Measurements from ENCODE around the gene STX2.
"Not testable (repeated sequence)": the region's sequence is repeated elsewhere in the genome, so short reads cannot be mapped to it uniquely, and the experiment has no call there.

STX2 gene

DNA sequence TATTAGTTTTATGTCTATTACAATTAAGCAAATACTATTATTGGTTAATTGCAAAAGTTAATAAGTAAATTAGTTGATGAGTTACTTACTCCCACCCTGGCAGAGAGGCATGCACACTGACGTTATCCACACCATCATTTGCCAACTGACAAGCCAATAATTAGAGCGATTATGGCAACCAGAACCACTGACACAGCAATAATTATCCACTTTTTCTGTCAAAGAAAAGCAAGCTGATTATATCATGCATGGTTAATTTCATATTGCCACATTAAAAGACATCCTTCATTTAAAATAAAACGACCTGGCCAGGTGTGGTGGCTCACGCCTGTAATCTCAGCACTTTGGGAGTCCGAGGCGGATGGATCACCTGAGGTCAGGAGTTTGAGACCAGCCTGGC is 43.1 kb downstream of the STX2 start:
- DNase-seq: no peak

DNA sequence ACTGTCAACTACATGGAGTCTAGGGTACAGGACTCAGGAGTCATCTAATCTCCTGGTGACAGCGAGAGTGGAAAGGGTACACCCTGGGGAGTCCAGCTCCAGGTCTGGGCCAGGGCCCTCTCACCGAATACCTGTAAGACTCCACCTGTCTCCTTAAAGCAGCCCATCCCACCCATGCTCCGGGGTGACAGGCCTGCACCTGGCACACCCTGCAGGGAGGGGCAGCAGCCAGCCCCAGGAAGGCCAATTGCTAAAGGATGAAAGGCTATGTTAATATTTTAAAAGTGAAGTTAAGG is 45.5 kb downstream of the STX2 start:
- DNase-seq: no peak

DNA sequence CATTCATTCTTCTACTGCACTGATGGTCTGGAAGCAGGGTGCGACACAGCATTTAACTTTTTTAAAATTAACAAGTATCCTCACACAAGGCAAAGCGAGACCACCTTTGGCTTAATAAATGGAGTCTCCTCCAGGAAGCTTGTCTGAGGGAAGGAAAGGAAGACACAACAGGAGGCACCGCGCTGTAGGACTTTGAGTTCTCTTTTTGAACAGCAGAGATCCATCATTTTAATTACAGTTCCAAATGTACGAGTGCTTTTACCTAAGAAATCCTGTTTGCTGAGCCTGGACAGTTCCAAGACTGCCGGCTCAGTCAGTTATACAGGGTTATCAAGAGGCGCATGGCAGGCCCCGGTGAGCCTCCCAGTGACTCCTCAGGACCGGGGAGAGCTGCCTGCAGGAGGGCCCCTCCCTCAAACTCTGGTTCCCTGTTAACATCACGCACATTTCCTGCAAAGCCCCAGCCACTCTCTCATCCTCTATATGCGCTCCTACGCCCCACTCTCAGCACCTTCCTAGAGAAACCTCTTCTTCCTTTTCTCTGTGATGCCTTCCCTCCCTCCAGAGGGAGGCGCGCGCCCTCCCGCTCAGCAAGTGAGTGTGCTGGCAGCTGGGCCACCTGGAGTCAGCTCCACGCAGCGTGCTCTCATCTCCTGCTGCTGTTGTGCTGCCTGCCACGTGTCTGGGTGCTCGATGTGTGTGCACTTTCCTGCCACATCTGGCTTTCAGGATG is 46.1 kb downstream of the STX2 start:
- DNase-seq: peak; percentile 52

DNA sequence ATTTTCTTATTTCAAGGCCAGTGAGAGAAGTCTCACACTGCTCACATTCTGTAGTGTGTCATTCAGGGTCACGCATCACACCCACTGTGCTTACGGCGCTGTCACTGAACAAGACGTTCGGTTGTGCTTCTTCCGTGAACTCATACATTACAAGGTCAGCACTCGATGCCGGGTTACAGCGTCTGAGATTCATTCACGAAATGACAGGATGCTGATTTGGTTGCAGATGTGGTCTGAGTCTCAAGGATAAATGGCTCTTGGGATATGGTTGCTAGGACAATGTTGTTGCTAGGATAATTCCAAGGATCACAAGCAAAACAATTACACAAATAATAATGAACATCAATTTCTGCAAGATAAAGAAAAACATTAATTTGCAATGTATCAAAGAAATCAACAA is 47.4 kb downstream of the STX2 start:
- peak; percentile 87 for DNase-seq

DNA sequence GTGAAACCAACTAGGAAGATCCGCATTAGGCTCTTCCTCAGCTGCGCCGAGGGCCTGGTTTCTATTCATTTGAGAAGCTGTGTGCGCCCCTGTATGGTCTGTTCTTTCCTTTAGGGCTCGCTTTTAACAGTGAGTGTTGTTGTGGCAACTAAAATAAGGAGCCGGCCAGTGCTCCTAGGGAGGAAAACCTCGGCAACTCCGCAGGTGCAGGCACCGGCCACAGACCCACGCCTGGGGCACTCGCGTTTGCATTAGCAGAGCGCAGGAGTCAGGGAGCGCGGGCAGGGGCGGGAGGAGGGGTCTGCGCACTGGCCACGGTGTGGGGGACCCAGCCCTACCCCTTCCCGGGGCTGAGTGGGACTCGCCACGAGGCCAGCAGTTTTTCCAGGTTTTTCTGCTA is 50.5 kb downstream of the STX2 start:
- no peak for DNase-seq

DNA sequence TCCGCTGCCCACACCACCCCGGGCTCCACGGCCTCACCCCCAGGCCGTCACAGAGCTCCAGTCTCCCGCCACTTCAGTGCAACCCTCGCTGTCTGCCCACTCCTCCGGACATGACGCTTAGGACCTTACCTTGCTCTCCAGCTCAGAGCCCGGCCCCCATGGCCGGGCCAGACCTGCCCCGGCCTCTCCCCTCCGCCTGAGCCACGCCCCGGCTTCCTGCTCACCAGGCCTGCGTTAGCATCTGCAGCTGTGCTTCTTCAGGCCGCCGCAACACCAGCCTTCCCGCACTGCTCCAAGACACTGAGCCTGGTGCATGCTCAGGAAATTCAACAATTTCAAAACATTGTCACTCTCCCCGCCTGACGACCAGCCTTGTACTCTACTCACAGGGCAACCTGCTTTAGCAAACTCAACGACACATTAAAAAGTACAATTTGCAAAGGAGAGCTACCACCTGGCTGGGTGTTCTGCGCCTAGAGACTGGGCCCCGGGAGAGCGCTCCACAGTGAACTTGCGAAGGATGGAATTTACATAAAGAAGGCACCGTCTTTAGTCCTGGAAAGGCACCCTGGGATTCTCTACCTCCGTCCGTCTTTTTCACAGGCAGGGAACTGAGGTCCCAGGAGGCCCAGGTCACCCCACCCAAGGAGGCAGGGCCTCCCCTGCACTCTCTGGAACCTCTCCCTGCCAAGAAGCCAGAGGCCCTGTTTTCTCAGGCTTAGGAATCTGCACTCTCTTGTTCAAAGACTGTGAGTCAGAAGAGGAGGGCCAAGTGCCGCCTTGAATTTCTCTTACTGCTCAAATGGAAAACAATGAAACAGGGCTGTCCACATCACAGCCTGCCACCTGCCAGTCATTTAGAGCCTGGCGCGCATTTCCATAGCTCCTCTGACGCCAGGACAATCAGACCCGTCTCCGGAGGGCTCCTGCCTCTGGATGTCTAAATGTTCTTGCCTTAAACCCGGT is 51.3 kb downstream of the STX2 start:
- DNase-seq: no peak

DNA sequence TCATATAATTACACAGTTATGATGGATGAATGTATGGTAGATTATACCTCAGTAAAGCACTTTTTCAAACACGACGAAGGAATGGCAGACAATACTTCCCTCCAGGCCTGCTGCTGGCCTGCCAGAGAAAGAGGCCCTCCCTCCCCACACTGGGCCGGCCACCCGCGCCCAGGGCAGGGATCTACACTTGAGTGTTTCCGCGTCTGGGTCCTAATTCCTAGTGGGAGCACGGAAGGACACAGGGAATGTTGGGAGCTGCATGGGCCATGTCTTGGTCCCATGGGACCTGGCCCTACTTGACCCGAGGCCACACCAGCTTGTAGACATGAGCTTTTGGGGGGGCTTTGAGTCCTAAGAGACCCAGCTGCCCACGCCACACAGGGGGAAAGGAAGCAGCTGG is 52.0 kb downstream of the STX2 start:
- DNase-seq: no peak

DNA sequence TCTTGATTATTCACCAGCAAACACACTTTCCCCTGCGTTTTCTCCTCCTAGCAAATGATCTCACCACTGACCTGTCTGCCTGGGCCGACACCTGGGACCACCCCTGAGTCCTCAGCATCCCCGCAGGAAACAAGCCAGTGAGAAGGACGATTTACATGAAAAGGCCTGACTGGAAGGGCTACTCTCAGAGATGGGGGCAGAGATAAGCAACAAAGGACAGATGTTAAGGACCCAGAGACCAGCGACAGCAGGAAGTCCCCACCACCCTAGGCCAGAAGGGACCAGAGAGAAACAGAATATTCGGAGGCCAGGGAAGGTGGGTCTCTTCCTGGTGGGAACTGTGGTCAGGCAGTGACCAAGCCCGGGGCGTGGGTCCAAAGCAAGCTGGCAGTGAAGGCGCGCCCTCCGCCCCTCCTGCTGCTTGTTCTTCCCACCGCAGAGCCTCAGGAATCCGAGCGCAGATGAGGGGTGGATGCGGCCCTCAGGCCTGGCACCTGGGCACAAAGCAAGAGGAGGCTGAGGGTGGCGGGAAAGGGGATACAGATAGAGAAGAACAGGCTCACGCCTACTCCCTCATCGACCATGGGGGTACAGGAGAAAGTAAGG is 55.8 kb downstream of the STX2 start:
- no peak for DNase-seq

DNA sequence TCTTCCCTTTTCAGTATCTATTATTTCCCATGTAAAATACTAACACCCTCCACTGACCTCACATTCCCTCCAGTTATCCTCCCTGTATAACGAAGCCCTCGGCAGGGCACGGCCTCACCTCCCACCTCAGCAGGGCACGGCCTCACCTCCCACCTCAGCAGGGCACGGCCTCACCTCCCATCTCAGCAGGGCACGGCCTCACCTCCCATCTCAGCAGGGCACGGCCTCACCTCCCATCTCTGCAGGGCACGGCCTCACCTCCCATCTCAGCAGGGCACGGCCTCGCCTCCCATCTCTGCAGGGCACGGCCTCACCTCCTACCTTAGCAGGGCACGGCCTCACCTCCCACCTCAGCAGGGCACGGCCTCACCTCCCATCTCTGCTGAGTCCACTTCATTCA is 56.8 kb downstream of the STX2 start:
- not testable (repeated sequence) for DNase-seq

DNA sequence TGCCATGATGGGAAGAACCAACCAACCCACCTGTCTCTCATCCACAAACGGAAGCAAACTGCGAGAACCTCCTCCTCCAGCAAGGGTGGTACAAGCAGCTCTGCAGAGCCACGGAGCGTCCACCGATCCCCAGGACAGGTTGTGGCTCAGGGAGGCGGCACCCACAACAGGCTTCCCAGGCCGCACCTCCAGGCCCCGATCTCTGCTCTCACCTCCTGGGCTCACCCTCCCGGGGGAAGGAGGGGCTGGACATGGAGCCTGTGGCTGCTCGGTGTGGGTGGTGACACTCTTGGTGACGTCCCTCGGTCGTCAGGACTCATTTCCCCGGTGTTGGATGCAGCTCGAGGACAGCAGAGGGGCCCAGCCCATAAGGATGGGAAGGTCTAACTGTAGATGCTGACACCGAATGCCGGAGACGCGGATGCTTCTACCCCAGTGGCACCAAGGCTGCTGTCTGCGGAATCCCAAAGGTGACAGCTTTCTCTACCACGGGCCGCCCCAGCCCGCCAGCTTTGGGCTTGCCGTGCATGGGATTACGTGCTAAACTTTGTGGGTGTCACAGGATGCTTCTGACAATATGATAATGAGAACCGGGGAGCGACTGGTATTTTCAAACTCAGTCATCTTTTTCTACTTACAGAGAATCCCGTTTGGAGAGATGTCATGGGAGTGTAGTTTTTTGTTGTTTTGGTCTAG is 58.0 kb downstream of the STX2 start:
- DNase-seq: no peak

DNA sequence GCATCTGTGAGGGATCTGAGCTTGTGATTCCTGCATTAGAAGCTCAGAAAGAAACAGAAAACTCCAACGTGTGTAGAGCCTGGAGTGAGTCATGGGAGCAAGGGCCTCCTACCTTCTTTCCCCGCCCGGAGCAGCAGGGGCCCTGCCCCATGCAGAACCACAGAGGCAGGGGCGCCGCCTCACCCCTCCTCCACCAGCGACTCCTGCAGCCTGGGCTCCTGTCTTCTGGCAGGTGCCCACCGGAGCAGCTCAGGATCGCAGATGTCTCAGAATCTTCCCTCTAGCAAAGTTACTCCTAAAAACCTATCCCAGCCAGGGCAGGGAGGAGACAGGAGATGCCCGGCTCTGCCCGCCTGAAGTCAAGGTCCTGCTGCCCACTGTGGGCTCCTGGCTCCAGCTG is 58.7 kb downstream of the STX2 start:
- no peak for DNase-seq

DNA sequence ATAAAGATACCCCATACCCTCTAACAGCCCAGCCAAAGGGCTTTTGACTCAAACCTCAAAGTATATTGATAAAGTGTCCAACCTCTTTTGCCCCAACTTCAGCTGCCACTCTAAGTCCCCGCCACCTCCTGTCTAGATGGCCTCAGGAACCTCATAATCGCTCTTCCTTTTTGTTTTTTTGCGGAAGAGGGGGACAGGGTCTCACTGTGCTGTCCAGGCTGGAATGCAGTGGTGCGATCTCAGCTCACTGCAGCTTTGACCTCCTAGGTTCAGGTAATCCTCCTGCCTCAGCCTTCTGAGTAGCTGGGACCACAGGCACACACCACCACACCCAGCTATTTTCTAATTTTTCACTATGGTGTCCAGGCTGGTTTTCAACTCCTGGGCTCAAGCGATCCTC is 60.3 kb downstream of the STX2 start:
- no peak for DNase-seq

DNA sequence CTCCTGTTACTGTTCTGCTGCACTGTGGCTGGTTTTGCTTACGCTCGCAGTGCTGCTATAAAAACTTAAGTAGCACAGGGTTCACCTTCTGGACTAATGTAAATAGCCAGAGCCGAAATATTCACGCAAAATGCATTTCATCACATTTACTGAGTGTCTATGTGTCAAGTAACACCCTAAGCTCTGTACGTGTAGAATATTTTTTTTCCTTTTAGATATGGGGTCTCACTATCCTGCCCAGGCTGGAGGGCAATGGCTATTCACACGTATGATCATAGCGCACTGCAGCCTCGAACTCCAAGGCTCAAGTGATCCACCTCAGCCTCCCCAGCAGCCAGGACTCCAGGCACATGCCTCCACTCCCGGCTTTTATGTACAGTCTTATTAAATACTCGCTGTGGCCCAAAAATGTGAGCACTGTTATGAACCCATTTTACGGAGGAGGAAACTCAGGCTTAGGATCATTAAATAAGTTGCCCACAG is 62.2 kb downstream of the STX2 start:
- DNase-seq: no peak

DNA sequence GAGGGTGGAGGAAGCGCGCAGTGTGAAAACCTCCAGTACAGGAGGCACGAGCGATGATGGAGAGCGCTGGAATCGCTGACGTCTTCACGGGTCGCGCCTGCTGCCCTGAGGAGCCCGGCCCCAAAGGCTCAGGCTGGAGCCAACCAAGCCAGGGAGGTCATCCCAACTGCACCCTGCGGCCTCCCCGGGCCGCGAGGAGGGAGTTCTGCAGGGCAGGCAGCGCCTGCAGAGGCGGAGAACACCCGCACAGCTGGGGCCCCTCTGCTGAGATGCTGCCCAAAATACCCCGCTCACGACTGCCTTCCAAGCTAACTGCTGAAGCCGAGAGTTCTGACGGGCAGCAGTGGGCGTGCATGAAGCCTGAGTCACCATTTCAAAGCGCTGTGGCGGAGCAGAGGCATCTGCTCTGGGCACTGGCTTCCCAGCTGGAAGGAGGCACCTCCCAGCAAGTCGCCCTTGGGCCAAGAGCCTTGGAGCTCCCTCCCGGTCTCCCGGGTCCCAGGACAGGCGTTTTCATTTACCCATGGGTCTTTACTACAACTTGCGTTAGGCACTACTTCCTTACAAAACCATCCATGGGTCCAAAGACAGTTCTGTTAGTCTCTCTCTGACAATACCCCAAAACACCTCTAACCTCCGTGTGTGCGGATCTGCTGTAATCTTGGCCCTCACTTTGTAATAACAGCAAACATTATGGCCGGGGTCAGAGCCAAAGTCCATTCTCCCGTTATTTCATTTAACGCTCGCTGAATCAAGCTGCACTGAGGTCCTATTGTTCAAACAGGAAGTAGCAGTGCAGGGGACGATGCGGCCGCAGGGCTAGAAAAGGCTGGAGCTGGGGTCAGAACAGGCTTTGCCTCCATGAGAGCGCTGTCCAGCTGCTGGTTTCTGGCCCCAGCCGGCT is 62.8 kb downstream of the STX2 start:
- peak; percentile 75 for DNase-seq

DNA sequence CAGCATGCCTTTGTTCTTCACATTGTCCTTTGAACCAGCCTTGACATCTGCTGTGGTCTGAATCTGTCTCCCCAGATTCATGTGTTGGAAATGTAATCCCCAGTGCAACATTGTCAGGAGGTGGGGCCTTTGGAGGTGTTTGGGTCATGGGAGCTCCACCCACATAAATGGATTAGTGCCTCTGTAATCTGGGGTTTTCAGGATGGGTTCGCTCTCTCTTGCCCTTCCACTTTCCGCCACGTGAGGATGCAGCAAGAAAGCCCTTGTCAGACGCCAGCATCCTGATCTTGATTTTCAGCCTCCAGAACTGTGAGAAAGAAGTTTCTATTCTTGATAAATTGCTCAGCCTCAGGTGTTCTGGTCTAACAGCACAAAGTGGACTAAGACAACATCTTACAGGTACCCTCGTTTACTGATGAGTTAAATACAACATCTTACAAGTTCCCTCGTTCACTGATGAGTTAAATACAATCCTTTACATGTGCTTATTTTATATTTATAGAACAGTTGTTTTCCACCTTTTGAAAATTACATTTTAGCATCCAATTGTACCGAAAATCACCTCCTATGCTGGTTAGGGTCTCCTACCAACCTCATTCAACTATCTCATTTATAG is 68.5 kb downstream of the STX2 start:
- DNase-seq: no peak

DNA sequence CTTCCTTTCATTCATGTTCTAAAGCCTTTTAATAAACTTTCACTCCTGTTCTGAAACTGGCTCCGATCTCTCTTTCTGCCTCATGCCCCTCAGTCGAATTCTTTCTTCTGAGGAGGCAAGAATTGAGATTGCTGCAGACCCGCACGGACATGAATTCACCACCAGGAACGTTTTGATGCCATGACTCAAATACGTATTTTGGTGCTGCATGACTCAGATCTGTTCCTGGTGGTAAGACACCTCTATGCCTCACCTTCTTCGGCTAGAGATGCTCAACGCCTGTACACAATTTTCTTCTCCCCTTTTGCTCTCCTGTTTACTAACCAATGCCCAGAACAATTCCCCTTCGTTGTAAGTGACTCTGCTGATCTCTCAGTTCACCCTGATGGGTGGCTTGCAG is 70.9 kb downstream of the STX2 start:
- DNase-seq: no peak

DNA sequence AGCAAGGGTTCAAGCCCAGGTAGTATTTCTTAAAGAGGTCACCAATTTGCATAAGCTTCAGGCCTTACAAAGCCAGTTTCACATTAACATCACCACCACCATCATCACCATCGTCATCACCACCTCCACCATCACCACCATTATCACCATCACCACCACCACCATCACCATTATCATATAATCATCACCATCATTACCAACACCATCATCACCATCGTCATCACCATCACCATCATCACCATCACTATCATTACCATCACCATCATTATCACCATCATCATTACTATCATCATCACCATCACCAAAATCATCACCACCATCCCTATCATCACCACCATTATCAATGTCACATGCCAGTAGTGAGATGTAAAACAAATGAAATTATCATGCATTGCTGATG is 72.6 kb downstream of the STX2 start:
- DNase-seq: no peak

DNA sequence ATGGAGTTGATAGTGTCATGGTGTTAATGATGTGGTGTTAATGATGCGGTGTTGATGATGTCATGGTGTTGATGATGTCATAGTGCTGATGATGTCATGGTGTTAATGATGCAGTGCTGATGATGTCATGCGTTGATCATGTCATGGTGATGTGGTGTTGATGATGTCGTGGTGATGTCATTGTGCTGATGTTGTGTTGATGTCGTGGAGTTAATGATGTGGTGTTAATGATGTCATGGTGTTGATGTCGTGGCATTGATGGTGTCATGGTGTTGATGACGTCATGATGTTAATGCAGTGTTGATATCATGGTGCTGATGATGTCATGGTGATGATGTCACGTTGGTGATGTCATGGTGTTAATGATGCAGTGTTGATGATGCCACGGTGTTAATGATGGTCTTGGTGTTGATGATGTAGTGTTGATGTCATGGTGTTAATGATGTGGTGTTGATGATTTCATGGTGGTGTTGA is 73.8 kb downstream of the STX2 start:
- DNase-seq: no peak

DNA sequence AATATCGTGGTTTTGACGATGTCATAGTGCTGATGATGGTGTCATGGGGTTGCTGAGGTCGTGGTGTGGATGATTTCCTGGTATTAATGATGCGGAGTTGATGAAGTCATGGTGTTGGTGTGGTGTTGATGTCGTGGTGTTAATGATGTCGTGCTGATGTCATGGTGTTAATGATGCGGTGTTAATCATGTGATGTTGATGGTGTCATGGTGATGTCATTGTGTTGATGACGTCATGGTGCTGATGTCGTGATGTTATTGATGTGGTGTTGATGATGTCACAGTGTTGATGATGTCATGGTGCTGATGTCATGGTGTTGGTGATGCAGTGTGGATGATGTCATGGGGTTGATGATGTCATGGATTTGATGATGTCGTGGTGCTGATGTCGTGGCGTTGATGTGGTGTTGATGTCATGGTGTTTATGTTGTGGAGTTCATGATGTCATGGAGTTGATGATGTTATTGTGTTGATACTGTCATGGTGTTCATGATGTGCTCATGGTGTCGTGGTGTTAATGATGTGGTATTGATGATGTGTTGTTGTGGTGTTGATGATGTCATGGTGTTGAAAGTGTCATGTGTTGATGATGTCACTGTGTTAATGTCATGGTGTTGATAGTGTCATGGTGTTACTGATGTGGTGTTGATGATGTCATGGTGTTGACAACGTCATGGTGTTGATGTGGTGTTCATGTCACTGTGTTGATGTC is 74.4 kb downstream of the STX2 start:
- DNase-seq: no peak

DNA sequence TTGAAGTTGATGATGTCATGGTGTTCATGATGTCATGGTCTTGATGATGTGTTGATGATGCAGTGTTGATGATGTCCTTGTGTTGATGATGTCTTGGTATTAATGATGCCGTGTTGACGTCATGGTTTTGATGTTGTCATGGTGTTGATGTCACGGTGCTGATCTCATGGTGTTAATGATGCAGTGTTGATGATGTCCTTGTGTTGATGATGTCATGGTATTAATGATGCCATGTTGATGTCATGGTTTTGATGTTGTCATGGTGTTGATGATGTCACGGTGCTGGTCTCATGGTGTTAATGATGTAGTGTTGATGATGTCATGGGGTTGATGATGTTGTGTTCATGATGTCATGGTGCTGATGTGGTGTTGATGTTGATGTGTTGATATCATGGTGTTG is 75.0 kb downstream of the STX2 start:
- no peak for DNase-seq

DNA sequence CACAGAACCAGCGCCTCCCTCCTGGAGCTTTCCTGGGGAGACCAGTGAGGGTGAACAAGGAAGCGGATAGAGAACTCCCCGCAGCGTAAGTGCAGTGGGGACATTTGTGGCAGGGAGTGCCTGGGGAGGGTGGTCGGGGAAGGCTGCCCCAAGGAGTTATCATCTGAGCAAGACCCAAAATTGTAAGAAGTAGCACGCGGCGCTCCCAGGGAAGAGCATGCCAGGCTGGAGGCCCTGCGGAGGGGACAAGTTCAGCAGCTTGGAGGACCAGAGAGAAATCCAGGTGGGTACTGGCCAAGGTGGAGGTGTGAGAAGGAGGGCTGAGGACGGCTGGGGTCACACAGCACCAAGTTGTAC is 76.8 kb downstream of the STX2 start:
- DNase-seq: no peak

All from NCI-H2227 treated with DMSO at 0.1 percent for 48 hours (cell line).